Measurements from ENCODE around the gene PTPRD.

PTPRD gene

GRCh38 chr9:8436786-8437185 lies 2176.0 kb downstream of the PTPRD start:
- no peak for DNase-seq (ENCODE audit: low read depth)

- DNase-seq (ENCODE audit: low read depth) = no peak
These were observed 2178.2 kb downstream of the PTPRD start for GRCh38 chr9:8434621-8435020.

GRCh38 chr9:8432224-8432623 lies 2180.6 kb downstream of the PTPRD start:
- DNase-seq (ENCODE audit: low read depth) = no peak

GRCh38 chr9:8431505-8431904 lies 2181.3 kb downstream of the PTPRD start:
- no peak for DNase-seq (ENCODE audit: low read depth)

- no peak for DNase-seq (ENCODE audit: low read depth)
These were observed 2181.9 kb downstream of the PTPRD start for GRCh38 chr9:8430945-8431344.

- DNase-seq (ENCODE audit: low read depth) = no peak
These were observed 2183.0 kb downstream of the PTPRD start for GRCh38 chr9:8429768-8430167.

- no peak for DNase-seq (ENCODE audit: low read depth)
These were observed 2183.6 kb downstream of the PTPRD start for GRCh38 chr9:8429157-8429556.

GRCh38 chr9:8428389-8428788 lies 2184.4 kb downstream of the PTPRD start:
- no peak for DNase-seq (ENCODE audit: low read depth)

GRCh38 chr9:8424786-8425410 lies 2187.9 kb downstream of the PTPRD start:
- DNase-seq (ENCODE audit: low read depth) = no peak

- no peak for DNase-seq (ENCODE audit: low read depth)
These were observed 2192.4 kb downstream of the PTPRD start for GRCh38 chr9:8420416-8420815.

GRCh38 chr9:8419596-8420275 lies 2193.1 kb downstream of the PTPRD start:
- no peak for DNase-seq (ENCODE audit: low read depth)

- no peak for DNase-seq (ENCODE audit: low read depth)
These were observed 2195.5 kb downstream of the PTPRD start for GRCh38 chr9:8417341-8417740.

GRCh38 chr9:8412327-8412726 lies 2200.5 kb downstream of the PTPRD start:
- DNase-seq (ENCODE audit: low read depth) = no peak

- no peak for DNase-seq (ENCODE audit: low read depth)
These were observed 2204.1 kb downstream of the PTPRD start for GRCh38 chr9:8408575-8409190.

- DNase-seq (ENCODE audit: low read depth) = no peak
These were observed 2210.7 kb downstream of the PTPRD start for GRCh38 chr9:8401961-8402705.

- no peak for DNase-seq (ENCODE audit: low read depth)
These were observed 2212.4 kb downstream of the PTPRD start for GRCh38 chr9:8400378-8400777.

GRCh38 chr9:8395022-8395421 lies 2217.8 kb downstream of the PTPRD start:
- no peak for DNase-seq (ENCODE audit: low read depth)

GRCh38 chr9:8394341-8394740 lies 2218.5 kb downstream of the PTPRD start:
- DNase-seq (ENCODE audit: low read depth) = no peak

GRCh38 chr9:8392866-8393265 lies 2219.9 kb downstream of the PTPRD start:
- no peak for DNase-seq (ENCODE audit: low read depth)

- DNase-seq (ENCODE audit: low read depth) = no peak
These were observed 2221.2 kb downstream of the PTPRD start for GRCh38 chr9:8391566-8391965.

GRCh38 chr9:8391132-8391531 lies 2221.7 kb downstream of the PTPRD start:
- no peak for DNase-seq (ENCODE audit: low read depth)

- DNase-seq (ENCODE audit: low read depth) = no peak
These were observed 2222.2 kb downstream of the PTPRD start for GRCh38 chr9:8390571-8390970.

- no peak for DNase-seq (ENCODE audit: low read depth)
These were observed 2223.3 kb downstream of the PTPRD start for GRCh38 chr9:8389531-8389930.
